ENCODE results near the gene ZC3H15.

GRCh38 chr2:186466743-186467142 lies 19.3 kb upstream of the ZC3H15 start:
- no peak for TF ChIP-seq POLR2A (IDR thresholded peaks at IDR 0.05)
- TF ChIP-seq CTCF (IDR thresholded peaks at IDR 0.05): no peak
